WTC11 (cell line): ENCODE results near the gene PRKCB. TPM values are rescaled to one million over a fixed set of nuclear protein-coding genes. Genes with fewer than 3 reads are reported as not detected.

Source experiments
- ATAC-seq: fragments of 200-7000 bp; cut with Tn5 transposase; 2 replicates; pipeline ENCODE4 v1.10.0; 2021; ENCODE audit warnings: mild to moderate bottlenecking, moderate library complexity
- CTCF ChIA-PET: fragments of 300-600 bp; sonication (Branson Sonifier 250); formaldehyde crosslinking; loops from one replicate; lab custom pipeline; 2021; ENCODE audit warnings: antibody characterized with exemption; lab: Charles Lee
- POLR2A ChIA-PET: fragments of 350-600 bp; sonication (Branson Sonifier 250); formaldehyde crosslinking; loops from one replicate; lab custom pipeline; 2021; ENCODE audit warnings: antibody characterized with exemption; lab: Charles Lee
- DNase-seq: peaks from one replicate; pipeline ENCODE4 v3.0.0; 2021; ENCODE audit warnings: low spot score
- H3K27ac Mint-ChIP-seq: 2 replicates; pipeline ENCODE4 v1.8.0; 2021; ENCODE audit warnings: mixed read lengths
- H3K27me3 Mint-ChIP-seq: 2 replicates; pipeline ENCODE4 v1.8.0; 2021; ENCODE audit warnings: low read depth, mild to moderate bottlenecking, moderate library complexity, mixed read lengths
- H3K36me3 Mint-ChIP-seq: 2 replicates; pipeline ENCODE4 v1.8.0; 2021; ENCODE audit warnings: mixed read lengths
- H3K4me1 Mint-ChIP-seq: 2 replicates; pipeline ENCODE4 v1.8.0; 2022; ENCODE audit warnings: mixed read lengths
- H3K4me3 Mint-ChIP-seq: 2 replicates; pipeline ENCODE4 v1.8.0; 2021; ENCODE audit warnings: mild to moderate bottlenecking, moderate library complexity, mixed read lengths
- H3K9me3 Mint-ChIP-seq: 2 replicates; pipeline ENCODE4 v1.8.0; 2021; ENCODE audit warnings: mixed read lengths
- ELF4 ChIP-seq: sonication (generic); formaldehyde crosslinking; IDR thresholded peaks from 2 replicates; pipeline ENCODE4 v1.8.1; 2022; ENCODE audit warnings: low read depth, mild to moderate bottlenecking, moderate library complexity, missing genetic modification reagents
- EMX1 ChIP-seq: fragments of 250-450 bp; sonication (Bioruptor Pico); IDR thresholded peaks from 2 replicates; pipeline ENCODE4 v1.8.0; 2021; ENCODE audit warnings: mild to moderate bottlenecking
- ESRRA ChIP-seq: sonication (generic); formaldehyde crosslinking; IDR thresholded peaks from 2 replicates; pipeline ENCODE4 v1.8.1; 2022; ENCODE audit warnings: mild to moderate bottlenecking, missing genetic modification reagents, borderline replicate concordance
- FOXJ3 ChIP-seq: sonication (generic); formaldehyde crosslinking; IDR thresholded peaks from 2 replicates; pipeline ENCODE4 v1.9.0; 2021; ENCODE audit warnings: missing genetic modification reagents, mild to moderate bottlenecking, borderline replicate concordance
- FOXK1 ChIP-seq: sonication (generic); formaldehyde crosslinking; IDR thresholded peaks from 2 replicates; pipeline ENCODE4 v1.8.0; 2022; ENCODE audit warnings: mild to moderate bottlenecking, moderate library complexity, missing genetic modification reagents
- GTF2I ChIP-seq: fragments of 250-450 bp; sonication (Bioruptor Pico); conservative IDR thresholded peaks from 2 replicates; pipeline ENCODE4 v1.4.0; 2021; ENCODE audit warnings: mild to moderate bottlenecking
- HMGA2 ChIP-seq: fragments of 250-450 bp; sonication (Bioruptor Pico); IDR thresholded peaks from 2 replicates; pipeline ENCODE4 v1.4.0; 2021; ENCODE audit warnings: mild to moderate bottlenecking, moderate library complexity
- IRF2 ChIP-seq: sonication (generic); formaldehyde crosslinking; IDR thresholded peaks from 2 replicates; pipeline ENCODE4 v1.8.0; 2022; ENCODE audit warnings: low read depth, missing genetic modification reagents, borderline replicate concordance
- NFATC4 ChIP-seq: fragments of 250-450 bp; sonication (Bioruptor Pico); IDR thresholded peaks from 2 replicates; pipeline ENCODE4 v1.9.0; 2021; ENCODE audit warnings: mild to moderate bottlenecking
- NR2C2 ChIP-seq: sonication (generic); formaldehyde crosslinking; IDR thresholded peaks from 2 replicates; pipeline ENCODE4 v1.8.0; 2022; ENCODE audit warnings: mild to moderate bottlenecking, missing genetic modification reagents
- OVOL2 ChIP-seq: fragments of 250-450 bp; sonication (Bioruptor Pico); IDR thresholded peaks from 2 replicates; pipeline ENCODE4 v1.9.0; 2021; ENCODE audit warnings: mild to moderate bottlenecking, borderline replicate concordance
- RORB ChIP-seq: fragments of 250-450 bp; sonication (Bioruptor Pico); IDR thresholded peaks from 2 replicates; pipeline ENCODE4 v1.9.0; 2021; ENCODE audit warnings: mild to moderate bottlenecking
- USF1 ChIP-seq: sonication (generic); formaldehyde crosslinking; IDR thresholded peaks from 2 replicates; pipeline ENCODE4 v1.8.0; 2022; ENCODE audit warnings: mild to moderate bottlenecking, missing genetic modification reagents
- ZNF396 ChIP-seq: fragments of 250-450 bp; sonication (Bioruptor Pico); IDR thresholded peaks from 2 replicates; pipeline ENCODE4 v1.8.0; 2021; ENCODE audit warnings: mild to moderate bottlenecking, moderate library complexity, borderline replicate concordance
- ZNF532 ChIP-seq: fragments of 250-450 bp; sonication (Bioruptor Pico); IDR thresholded peaks from 2 replicates; pipeline ENCODE4 v1.9.0; 2021; ENCODE audit warnings: mild to moderate bottlenecking, borderline replicate concordance
- total RNA-seq: library from RNA; stranded (reverse); gene quantifications from 3 replicates; pipeline ENCODE4 v1.2.3, GENCODE V29; 2021
- TF ChIP-seq, protein P1 (sequence below): sonication (generic); formaldehyde crosslinking; IDR thresholded peaks from 2 replicates; pipeline ENCODE4 v1.8.1; 2022; ENCODE audit warnings: missing genetic modification reagents, borderline replicate concordance
- TF ChIP-seq, protein P2 (sequence below): sonication (generic); formaldehyde crosslinking; IDR thresholded peaks from 2 replicates; pipeline ENCODE4 v1.8.1; 2022; ENCODE audit warnings: low read depth, mild to moderate bottlenecking, moderate library complexity, missing genetic modification reagents, borderline replicate concordance
- TF ChIP-seq, protein P3 (sequence below): sonication (generic); formaldehyde crosslinking; IDR thresholded peaks from 2 replicates; pipeline ENCODE4 v1.8.0; 2022; ENCODE audit warnings: mild to moderate bottlenecking, missing genetic modification reagents

Gene PRKCB
- total RNA-seq, 1 experiment from 2014 or later, result 6.9 TPM

GRCh38 chr16:24111724-24112302, 276.0 kb downstream of the PRKCB start:
- POLR2A ChIA-PET, result no interaction called here
- H3K4me3 Mint-ChIP-seq, result no peak overlapping the region

DNA sequence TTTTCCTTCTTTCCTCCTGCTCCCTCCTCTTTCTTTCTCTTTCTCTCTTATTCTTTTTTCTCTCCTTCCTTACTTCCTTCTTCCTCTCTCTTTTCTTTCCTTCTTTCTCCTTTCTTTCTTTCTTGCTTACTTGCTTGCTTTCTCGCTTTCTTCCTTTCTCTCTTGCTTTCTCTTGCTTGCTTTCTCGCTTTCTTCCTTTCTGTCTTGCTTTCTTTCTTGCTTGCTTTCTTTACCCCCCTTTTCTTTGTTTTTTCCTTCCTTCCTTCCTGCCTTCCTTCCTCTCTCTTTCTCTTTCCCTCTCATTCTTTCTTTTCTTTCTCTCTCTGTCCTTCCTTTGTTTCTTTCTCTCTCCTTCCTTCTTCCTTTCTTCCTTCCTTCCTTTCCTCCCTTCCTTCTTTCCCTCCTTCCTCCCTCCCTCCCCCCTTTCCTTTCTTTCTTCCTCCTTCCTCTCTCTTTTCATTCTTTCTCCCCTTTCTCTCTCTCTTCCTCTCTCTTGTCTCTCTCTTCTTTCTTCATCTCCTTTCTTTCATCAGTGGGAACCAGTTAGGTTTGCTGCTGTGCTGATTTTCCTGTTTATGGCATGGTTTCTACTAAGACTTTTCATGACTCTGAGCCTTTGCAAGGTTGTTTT, 277.4 kb downstream of the PRKCB start:
- Mint-ChIP-seq H3K4me1 (peaks cover 42% of the 10 kb centered on the region), H3K4me3 (no peak overlapping the region), H3K9me3 (peaks cover 11% of the 10 kb centered on the region), H3K27me3 (no peaks in the 10 kb centered on the region; the same call in 1 of the 2 replicates), H3K36me3 (peaks cover 10% of the 10 kb centered on the region; the same call in 1 of the 2 replicates), H3K27ac (no peak overlapping the region; the same call in 1 of the 2 replicates)
- ChIA-PET CTCF (no interaction called here), POLR2A (no interaction called here)
- DNase-seq (no peak), ATAC-seq (no peak)
- TF ChIP-seq, protein P1, sequence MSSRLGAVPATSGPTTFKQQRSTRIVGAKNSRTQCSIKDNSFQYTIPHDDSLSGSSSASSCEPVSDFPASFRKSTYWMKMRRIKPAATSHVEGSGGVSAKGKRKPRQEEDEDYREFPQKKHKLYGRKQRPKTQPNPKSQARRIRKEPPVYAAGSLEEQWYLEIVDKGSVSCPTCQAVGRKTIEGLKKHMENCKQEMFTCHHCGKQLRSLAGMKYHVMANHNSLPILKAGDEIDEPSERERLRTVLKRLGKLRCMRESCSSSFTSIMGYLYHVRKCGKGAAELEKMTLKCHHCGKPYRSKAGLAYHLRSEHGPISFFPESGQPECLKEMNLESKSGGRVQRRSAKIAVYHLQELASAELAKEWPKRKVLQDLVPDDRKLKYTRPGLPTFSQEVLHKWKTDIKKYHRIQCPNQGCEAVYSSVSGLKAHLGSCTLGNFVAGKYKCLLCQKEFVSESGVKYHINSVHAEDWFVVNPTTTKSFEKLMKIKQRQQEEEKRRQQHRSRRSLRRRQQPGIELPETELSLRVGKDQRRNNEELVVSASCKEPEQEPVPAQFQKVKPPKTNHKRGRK (CRISPR knock-in tag), result peak; percentile 98; the same call in 1 of the 2 replicates
- no peak for TF ChIP-seq IRF2 (CRISPR knock-in tag)
- no peak for TF ChIP-seq ZNF532 (CRISPR knock-in tag)

More at GRCh38 chr16:24111724-24112302, 276.0 kb downstream of the PRKCB start:
- Mint-ChIP-seq H3K4me1 (peaks cover 35% of the 10 kb centered on the region), H3K9me3 (peaks cover 11% of the 10 kb centered on the region), H3K27me3 (no peaks in the 10 kb centered on the region; the same call in 1 of the 2 replicates), H3K27ac (no peak overlapping the region), H3K36me3 (peaks cover 10% of the 10 kb centered on the region; the same call in 1 of the 2 replicates)
- DNase-seq, result no peak
- TF ChIP-seq ELF4 (CRISPR knock-in tag) (no peak), OVOL2 (no peak)
- no peak for ATAC-seq
- CTCF ChIA-PET, result interaction anchor here (1.2 kb wide), 1 partner anchor 141 kb away, joined by 3 read pairs; no protein-coding TSS in a partner anchor

DNA sequence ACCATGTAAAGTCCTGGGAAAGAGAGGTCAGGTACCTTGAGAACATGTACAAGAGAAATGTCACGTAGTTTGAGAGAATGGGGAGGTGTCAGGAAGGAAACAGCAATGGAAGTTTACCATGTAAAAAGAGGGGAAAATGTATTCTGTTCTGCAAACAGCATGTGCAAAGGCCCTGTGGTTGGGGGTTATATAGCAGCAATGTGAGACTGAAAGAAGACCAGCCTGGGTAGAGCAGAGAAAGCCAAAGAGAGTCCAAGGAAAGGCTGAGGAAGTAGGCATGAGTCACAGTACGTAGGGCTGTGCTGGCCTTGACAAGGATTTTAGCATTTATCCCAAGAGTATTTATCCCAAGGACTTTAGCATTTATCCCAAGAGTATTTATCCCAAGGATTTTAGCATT, 279.1 kb downstream of the PRKCB start:
- POLR2A ChIA-PET, result no interaction called here
- H3K27me3 Mint-ChIP-seq, result no peaks in the 10 kb centered on the region; the same call in 1 of the 2 replicates

DNA sequence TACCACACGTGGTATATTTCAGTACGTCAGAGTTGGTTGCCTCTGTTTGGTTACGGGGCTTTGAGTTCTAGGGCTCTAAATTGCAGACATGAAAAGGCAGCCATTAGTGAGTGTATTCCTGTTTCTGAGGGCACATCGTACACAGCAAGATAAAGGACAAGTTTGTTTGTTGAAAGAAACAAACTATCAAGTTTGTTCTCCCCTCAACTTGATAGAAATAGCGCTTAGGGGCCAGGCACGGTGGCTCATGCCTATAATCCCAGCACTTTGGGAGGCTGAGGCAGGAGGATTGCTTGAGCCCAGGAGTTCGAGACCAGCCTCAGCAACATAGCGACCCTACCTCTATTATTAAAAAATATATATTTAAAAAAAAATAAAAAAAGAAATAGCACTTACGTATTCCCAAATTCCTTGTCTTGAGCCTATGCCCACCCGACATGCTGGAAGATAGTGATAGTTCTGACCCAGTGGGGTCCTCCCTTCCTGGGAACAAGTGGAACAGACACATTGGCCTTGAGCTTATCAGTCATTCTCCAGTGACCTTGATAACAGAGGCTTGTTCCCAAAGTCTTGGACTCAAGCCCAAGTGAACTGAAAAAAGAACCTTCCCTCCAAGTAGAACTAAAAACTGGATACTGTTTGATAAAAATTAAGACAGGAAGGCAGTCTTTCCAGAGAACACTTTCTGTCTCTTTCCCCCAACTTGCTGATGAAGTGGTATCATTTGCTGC, 280.4 kb downstream of the PRKCB start:
- H3K27me3 Mint-ChIP-seq, result no peaks in the 10 kb centered on the region; the same call in 1 of the 2 replicates
- DNase-seq, result no peak
- ChIA-PET CTCF (no interaction called here), POLR2A (no interaction called here)
- H3K4me1 Mint-ChIP-seq, result peaks cover 59% of the 10 kb centered on the region
- peaks cover 7% of the 10 kb centered on the region; the same call in 1 of the 2 replicates for H3K36me3 Mint-ChIP-seq
- peaks cover 11% of the 10 kb centered on the region for H3K9me3 Mint-ChIP-seq
- no peak overlapping the region for H3K27ac Mint-ChIP-seq
- H3K4me3 Mint-ChIP-seq, result no peak overlapping the region
- no peak for ATAC-seq
- TF ChIP-seq HMGA2 (CRISPR knock-in tag), result no peak
- TF ChIP-seq, protein P2, sequence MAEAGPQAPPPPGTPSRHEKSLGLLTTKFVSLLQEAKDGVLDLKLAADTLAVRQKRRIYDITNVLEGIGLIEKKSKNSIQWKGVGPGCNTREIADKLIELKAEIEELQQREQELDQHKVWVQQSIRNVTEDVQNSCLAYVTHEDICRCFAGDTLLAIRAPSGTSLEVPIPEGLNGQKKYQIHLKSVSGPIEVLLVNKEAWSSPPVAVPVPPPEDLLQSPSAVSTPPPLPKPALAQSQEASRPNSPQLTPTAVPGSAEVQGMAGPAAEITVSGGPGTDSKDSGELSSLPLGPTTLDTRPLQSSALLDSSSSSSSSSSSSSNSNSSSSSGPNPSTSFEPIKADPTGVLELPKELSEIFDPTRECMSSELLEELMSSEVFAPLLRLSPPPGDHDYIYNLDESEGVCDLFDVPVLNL (CRISPR knock-in tag), result no peak
- no peak for TF ChIP-seq USF1 (CRISPR knock-in tag)
- TF ChIP-seq ESRRA, result no peak
- no peak for TF ChIP-seq GTF2I (CRISPR knock-in tag)
- TF ChIP-seq, protein P3, sequence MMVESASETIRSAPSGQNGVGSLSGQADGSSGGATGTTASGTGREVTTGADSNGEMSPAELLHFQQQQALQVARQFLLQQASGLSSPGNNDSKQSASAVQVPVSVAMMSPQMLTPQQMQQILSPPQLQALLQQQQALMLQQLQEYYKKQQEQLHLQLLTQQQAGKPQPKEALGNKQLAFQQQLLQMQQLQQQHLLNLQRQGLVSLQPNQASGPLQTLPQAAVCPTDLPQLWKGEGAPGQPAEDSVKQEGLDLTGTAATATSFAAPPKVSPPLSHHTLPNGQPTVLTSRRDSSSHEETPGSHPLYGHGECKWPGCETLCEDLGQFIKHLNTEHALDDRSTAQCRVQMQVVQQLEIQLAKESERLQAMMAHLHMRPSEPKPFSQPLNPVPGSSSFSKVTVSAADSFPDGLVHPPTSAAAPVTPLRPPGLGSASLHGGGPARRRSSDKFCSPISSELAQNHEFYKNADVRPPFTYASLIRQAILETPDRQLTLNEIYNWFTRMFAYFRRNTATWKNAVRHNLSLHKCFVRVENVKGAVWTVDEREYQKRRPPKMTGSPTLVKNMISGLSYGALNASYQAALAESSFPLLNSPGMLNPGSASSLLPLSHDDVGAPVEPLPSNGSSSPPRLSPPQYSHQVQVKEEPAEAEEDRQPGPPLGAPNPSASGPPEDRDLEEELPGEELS, result no peak

More for the DNA sequence above, 279.1 kb downstream of the PRKCB start:
- Mint-ChIP-seq H3K4me3 (no peak overlapping the region), H3K27ac (no peak overlapping the region), H3K9me3 (peaks cover 11% of the 10 kb centered on the region), H3K4me1 (peaks cover 58% of the 10 kb centered on the region), H3K36me3 (peaks cover 10% of the 10 kb centered on the region; the same call in 1 of the 2 replicates)
- CTCF ChIA-PET, result no interaction called here
- TF ChIP-seq RORB (CRISPR knock-in tag) (no peak), NR2C2 (CRISPR knock-in tag) (no peak), HMGA2 (CRISPR knock-in tag) (no peak), FOXK1 (CRISPR knock-in tag) (no peak), FOXJ3 (no peak), NFATC4 (CRISPR knock-in tag) (no peak), ZNF396 (CRISPR knock-in tag) (no peak), EMX1 (CRISPR knock-in tag) (no peak), GTF2I (CRISPR knock-in tag) (peak; percentile 37; the same call in 1 of the 2 replicates)
- DNase-seq (no peak), ATAC-seq (no peak)
